K562 (cell line): ENCODE measurements around the gene KRTAP12-2.

Source experiments
- HDGF ChIP-seq: fragments of 450-650 bp; IDR thresholded peaks from 2 replicates; pipeline ENCODE4 v1.6.1; 2016
- KAT8 ChIP-seq: fragments of 450-650 bp; IDR thresholded peaks from 2 replicates; pipeline ENCODE4 v1.6.1; 2016; ENCODE audit warnings: low read depth, mild to moderate bottlenecking
- KLF6 ChIP-seq: fragments of 250-450 bp; sonication (Bioruptor Pico); IDR thresholded peaks from 2 replicates; pipeline ENCODE4 v1.4.0; 2020; ENCODE audit warnings: mild to moderate bottlenecking, moderate library complexity, borderline replicate concordance
- NR1H2 ChIP-seq: sonication (generic); formaldehyde crosslinking; IDR thresholded peaks from 2 replicates; pipeline ENCODE4 v1.4.0; 2020; ENCODE audit warnings: mild to moderate bottlenecking, missing genetic modification reagents
- SIN3B ChIP-seq: fragments of 450-650 bp; IDR thresholded peaks from 2 replicates; pipeline ENCODE4 v1.6.1; 2017; ENCODE audit warnings: low read depth, mild to moderate bottlenecking, moderate library complexity
- TAF1 ChIP-seq: IDR thresholded peaks from 2 replicates; pipeline ENCODE4 v1.6.1; 2011; ENCODE audit warnings: mild to moderate bottlenecking, low read length, moderate library complexity; ENCODE audit not compliant: insufficient read depth, control insufficient read depth, severe bottlenecking; ENCODE audit errors: extremely low read depth
- THAP7 ChIP-seq: fragments of 250-450 bp; sonication (Bioruptor Pico); IDR thresholded peaks from 2 replicates; pipeline ENCODE4 v1.5.0; 2021
- YBX1 ChIP-seq: fragments of 450-650 bp; IDR thresholded peaks from 2 replicates; pipeline ENCODE4 v1.7.1; 2016; ENCODE audit warnings: mild to moderate bottlenecking
- ZKSCAN8 ChIP-seq: fragments of 200-800 bp; sonication (Bioruptor generic); IDR thresholded peaks from 2 replicates; pipeline ENCODE4 v1.6.1; 2016; ENCODE audit warnings: missing genetic modification characterization, missing compliant biosample characterization
- ZNF780A ChIP-seq: fragments of 250-450 bp; sonication (Bioruptor Pico); IDR thresholded peaks from 2 replicates; pipeline ENCODE4 v1.5.0; 2021; ENCODE audit warnings: mild to moderate bottlenecking
- ZNF830 ChIP-seq: fragments of 250-450 bp; sonication (Bioruptor Pico); IDR thresholded peaks from 2 replicates; pipeline ENCODE4 v1.5.0; 2021; ENCODE audit warnings: mild to moderate bottlenecking
- TF ChIP-seq, protein P1 (sequence below), 2 experiments: fragments of 450-650 bp in 1 of 2; IDR thresholded peaks; 2 replicates each; pipeline ENCODE4 v1.6.1; 2011 to 2017; ENCODE audit warnings: low read depth in 2 of 2, antibody characterized with exemption in 1 of 2, borderline replicate concordance in 1 of 2, low read length in 1 of 2, mild to moderate bottlenecking in 1 of 2, mixed read lengths in 1 of 2; ENCODE audit not compliant: control insufficient read depth in 1 of 2

DNA sequence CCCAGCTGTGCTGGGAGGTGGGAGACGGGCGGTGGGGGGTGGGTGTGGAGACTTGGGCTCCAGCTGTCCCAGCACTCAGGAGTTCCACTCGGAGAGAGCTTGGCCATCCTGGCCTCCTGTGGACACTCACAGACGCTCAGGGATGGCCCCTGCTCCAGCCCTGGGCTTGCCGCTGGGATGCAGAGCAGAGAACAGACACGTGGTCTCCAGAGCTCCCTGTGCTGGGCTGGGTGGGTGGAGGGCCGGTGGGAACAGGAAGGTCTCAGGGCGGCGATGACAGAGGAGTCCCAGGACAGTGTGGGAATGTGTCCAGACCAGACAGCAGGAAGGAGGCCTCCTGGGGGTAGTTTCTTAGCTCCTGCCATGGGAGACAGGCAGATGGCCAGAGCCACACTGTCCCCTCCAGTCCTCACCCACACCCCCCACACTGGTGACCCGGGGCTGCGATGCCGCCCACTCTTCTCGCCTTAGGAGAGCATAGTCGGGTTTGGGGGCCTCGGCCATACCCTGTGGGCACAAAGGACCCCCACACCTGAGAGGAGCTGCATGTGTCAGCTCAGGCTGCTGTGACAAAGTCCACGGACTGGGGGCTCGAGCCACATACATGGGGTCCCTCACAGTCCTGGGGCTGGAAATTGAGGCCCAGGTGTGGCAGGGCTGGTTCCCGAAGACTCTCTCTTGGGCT, 37.9 kb downstream of the KRTAP12-2 start:
- TF ChIP-seq, protein P1, sequence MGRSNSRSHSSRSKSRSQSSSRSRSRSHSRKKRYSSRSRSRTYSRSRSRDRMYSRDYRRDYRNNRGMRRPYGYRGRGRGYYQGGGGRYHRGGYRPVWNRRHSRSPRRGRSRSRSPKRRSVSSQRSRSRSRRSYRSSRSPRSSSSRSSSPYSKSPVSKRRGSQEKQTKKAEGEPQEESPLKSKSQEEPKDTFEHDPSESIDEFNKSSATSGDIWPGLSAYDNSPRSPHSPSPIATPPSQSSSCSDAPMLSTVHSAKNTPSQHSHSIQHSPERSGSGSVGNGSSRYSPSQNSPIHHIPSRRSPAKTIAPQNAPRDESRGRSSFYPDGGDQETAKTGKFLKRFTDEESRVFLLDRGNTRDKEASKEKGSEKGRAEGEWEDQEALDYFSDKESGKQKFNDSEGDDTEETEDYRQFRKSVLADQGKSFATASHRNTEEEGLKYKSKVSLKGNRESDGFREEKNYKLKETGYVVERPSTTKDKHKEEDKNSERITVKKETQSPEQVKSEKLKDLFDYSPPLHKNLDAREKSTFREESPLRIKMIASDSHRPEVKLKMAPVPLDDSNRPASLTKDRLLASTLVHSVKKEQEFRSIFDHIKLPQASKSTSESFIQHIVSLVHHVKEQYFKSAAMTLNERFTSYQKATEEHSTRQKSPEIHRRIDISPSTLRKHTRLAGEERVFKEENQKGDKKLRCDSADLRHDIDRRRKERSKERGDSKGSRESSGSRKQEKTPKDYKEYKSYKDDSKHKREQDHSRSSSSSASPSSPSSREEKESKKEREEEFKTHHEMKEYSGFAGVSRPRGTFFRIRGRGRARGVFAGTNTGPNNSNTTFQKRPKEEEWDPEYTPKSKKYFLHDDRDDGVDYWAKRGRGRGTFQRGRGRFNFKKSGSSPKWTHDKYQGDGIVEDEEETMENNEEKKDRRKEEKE (IDR thresholded peaks at IDR 0.05; ENCODE audit: borderline replicate concordance in 1 of 2, control insufficient read depth in 1 of 2, low read depth in 2 of 2, low read length in 1 of 2), result no peak
- TF ChIP-seq KLF6 (CRISPR knock-in tag) (no peak), ZNF830 (CRISPR knock-in tag) (no peak), ZKSCAN8 (CRISPR knock-in tag) (no peak), HDGF (no peak), THAP7 (CRISPR knock-in tag) (no peak), KAT8 (no peak), NR1H2 (CRISPR knock-in tag) (no peak), TAF1 (no peak), ZNF780A (CRISPR knock-in tag) (no peak), SIN3B (no peak), YBX1 (no peak)
